ENCODE results near the gene SPEF1. TPM values are rescaled to one million over a fixed set of nuclear protein-coding genes. Genes with fewer than 3 reads are reported as not detected.

Gene SPEF1
- total and polyA plus RNA-seq, 4 donors, result 2.8 to 11.4 (median 9.1) TPM

DNA sequence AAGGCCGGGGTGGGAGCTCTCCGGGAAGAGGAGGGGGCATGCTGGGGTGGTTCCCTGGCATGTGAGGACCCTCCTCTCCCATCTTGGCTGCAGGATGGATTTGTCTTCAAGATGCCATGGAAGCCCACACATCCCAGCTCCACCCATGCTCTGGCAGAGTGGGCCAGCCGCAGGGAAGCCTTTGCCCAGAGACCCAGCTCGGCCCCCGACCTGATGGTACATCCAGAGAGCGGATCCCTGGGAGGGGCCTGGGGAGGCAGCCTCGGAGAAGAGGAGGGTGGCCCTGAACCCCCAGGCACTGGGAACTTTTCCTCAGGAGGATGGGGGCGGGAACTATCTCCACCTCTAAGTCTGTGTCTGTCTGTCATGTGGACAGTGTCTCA is 19.6 kb upstream of the SPEF1 start:
- no peak overlapping the region for H3K27ac ChIP-seq (ENCODE audit: low read depth, low read length)
- no peaks in the 10 kb centered on the region for H3K9me3 ChIP-seq (ENCODE audit: control insufficient read depth, insufficient read depth, low read length)
- peaks cover 57% of the 10 kb centered on the region for H3K4me1 ChIP-seq (ENCODE audit: control insufficient read depth, insufficient read depth, low read length)
- no peaks in the 10 kb centered on the region for H3K27me3 ChIP-seq (ENCODE audit: control insufficient read depth, insufficient read depth, low read length)
- DNase-seq (ENCODE audit: low read depth in 4 of 6, low spot score in 6 of 6), result no peak
- no peak overlapping the region for H3K4me3 ChIP-seq (ENCODE audit: low read depth, low read length)
- peaks cover 66% of the 10 kb centered on the region for H3K36me3 ChIP-seq (ENCODE audit: control insufficient read depth, insufficient read depth, low read length)
- 89% methylated on average over 8 of the region's 8 CpGs for WGBS (ENCODE audit: insufficient coverage)

DNA sequence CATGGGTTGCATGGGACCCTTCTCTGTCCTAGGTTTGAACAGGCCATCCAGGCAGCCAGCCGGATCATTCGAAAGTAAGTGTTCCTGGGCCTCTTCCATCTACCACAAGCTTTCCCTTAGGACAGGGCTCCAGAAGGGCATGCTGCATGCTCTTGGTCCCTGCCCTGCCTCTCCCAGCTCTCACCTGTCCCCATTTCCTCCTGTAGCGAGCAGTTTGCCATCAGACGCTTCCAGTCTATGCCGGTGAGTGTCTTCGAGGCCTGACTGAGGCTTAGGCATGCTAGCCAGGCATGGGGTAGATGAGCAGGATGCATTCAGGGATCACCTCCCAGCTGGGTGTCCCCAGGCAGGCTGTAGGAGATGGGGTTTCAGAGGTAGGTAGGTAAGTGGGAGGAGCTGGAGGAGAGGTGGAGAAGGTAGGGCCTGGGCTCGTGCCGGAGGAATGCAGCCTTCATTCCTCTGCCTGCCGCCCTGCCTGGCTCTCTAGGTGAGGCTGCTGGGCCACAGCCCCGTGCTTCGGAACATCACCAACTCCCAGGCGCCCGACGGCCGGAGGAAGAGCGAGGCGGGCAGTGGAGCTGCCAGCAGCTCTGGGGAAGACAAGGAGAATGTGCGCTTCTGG is 19.1 kb upstream of the SPEF1 start:
- Histone ChIP-seq H3K4me1 (ENCODE audit: control insufficient read depth, insufficient read depth, low read length) (peaks cover 57% of the 10 kb centered on the region), H3K9me3 (ENCODE audit: control insufficient read depth, insufficient read depth, low read length) (no peaks in the 10 kb centered on the region), H3K27me3 (ENCODE audit: control insufficient read depth, insufficient read depth, low read length) (no peaks in the 10 kb centered on the region), H3K36me3 (ENCODE audit: control insufficient read depth, insufficient read depth, low read length) (peaks cover 61% of the 10 kb centered on the region), H3K4me3 (ENCODE audit: low read depth, low read length) (no peak overlapping the region), H3K27ac (ENCODE audit: low read depth, low read length) (no peak overlapping the region)
- 79% methylated on average over 14 of the region's 18 CpGs for WGBS (ENCODE audit: insufficient coverage)
- DNase-seq (ENCODE audit: low read depth in 4 of 6, low spot score in 6 of 6), result no peak

GRCh38 chr20:3798908-3799248 is 17.6 kb upstream of the SPEF1 start:
- peaks cover 46% of the 10 kb centered on the region for H3K36me3 ChIP-seq (ENCODE audit: control insufficient read depth, insufficient read depth, low read length)
- no peaks in the 10 kb centered on the region for H3K27me3 ChIP-seq (ENCODE audit: control insufficient read depth, insufficient read depth, low read length)
- H3K4me3 ChIP-seq (ENCODE audit: low read depth, low read length), result no peak overlapping the region
- DNase-seq (ENCODE audit: low read depth in 4 of 6, low spot score in 6 of 6), result no peak
- H3K27ac ChIP-seq (ENCODE audit: low read depth, low read length), result peak overlapping the region; percentile 58
- peaks cover 64% of the 10 kb centered on the region for H3K4me1 ChIP-seq (ENCODE audit: control insufficient read depth, insufficient read depth, low read length)
- WGBS (ENCODE audit: insufficient coverage), result 70% methylated on average over 3 of the region's 3 CpGs
- no peaks in the 10 kb centered on the region for H3K9me3 ChIP-seq (ENCODE audit: control insufficient read depth, insufficient read depth, low read length)

DNA sequence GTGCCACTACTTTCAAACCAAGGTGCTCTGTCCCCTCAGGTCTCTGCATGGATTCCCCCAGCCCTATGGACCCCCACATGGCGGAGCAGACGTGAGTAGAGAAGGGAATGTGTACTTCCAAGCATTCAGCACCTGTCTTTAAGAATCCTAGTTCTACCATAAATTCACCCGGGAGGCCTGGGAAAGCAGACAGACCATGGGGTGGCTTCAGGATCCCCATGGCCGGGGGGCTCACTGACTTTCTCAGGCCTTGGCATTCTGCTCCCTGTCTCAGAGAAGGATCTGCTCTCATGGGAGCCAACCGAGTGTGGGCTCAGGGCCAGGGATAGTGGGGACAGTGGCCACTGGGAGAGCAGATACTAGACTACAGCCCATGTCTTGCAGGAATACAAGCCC is 17.1 kb upstream of the SPEF1 start:
- Histone ChIP-seq H3K4me1 (ENCODE audit: control insufficient read depth, insufficient read depth, low read length) (peaks cover 64% of the 10 kb centered on the region), H3K4me3 (ENCODE audit: low read depth, low read length) (no peak overlapping the region), H3K9me3 (ENCODE audit: control insufficient read depth, insufficient read depth, low read length) (no peaks in the 10 kb centered on the region), H3K27ac (ENCODE audit: low read depth, low read length) (peak overlapping the region; percentile 18), H3K36me3 (ENCODE audit: control insufficient read depth, insufficient read depth, low read length) (peaks cover 41% of the 10 kb centered on the region), H3K27me3 (ENCODE audit: control insufficient read depth, insufficient read depth, low read length) (no peaks in the 10 kb centered on the region)
- 31% methylated on average over 3 of the region's 5 CpGs for WGBS (ENCODE audit: insufficient coverage)
- peak in 1 of 6 donors; percentile 46 for DNase-seq (ENCODE audit: low read depth in 4 of 6, low spot score in 6 of 6)

- WGBS (ENCODE audit: insufficient coverage), result 77% methylated on average over 8 of the region's 19 CpGs
- peaks cover 64% of the 10 kb centered on the region for H3K4me1 ChIP-seq (ENCODE audit: control insufficient read depth, insufficient read depth, low read length)
- peaks cover 35% of the 10 kb centered on the region for H3K36me3 ChIP-seq (ENCODE audit: control insufficient read depth, insufficient read depth, low read length)
- H3K27me3 ChIP-seq (ENCODE audit: control insufficient read depth, insufficient read depth, low read length), result no peaks in the 10 kb centered on the region
- H3K9me3 ChIP-seq (ENCODE audit: control insufficient read depth, insufficient read depth, low read length), result no peaks in the 10 kb centered on the region
- H3K4me3 ChIP-seq (ENCODE audit: low read depth, low read length), result peak overlapping the region; percentile 40
- H3K27ac ChIP-seq (ENCODE audit: low read depth, low read length), result peak overlapping the region; percentile 18
- no peak for DNase-seq (ENCODE audit: low read depth in 4 of 6, low spot score in 6 of 6)
Observed at GRCh38 chr20:3797592-3798372, 16.5 kb upstream of the SPEF1 start.

DNA sequence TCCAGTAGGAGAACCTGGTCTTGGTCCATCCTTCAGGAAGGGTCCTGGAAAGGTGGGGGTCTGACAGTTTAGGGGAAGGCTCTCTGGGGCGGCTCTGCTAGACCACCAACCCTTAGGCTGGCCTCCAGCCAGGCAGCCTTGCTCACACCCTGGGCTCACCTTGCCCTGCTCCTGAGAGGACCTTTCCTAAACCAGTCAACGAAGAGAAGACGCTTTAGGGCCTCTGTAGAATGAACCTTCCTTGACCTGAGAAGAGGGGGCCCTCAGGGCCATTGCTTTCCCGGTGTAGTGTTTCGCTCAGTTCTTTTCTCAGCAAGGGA is 15.9 kb upstream of the SPEF1 start:
- Histone ChIP-seq H3K27me3 (ENCODE audit: control insufficient read depth, insufficient read depth, low read length) (no peaks in the 10 kb centered on the region), H3K36me3 (ENCODE audit: control insufficient read depth, insufficient read depth, low read length) (peaks cover 30% of the 10 kb centered on the region), H3K9me3 (ENCODE audit: control insufficient read depth, insufficient read depth, low read length) (no peaks in the 10 kb centered on the region), H3K27ac (ENCODE audit: low read depth, low read length) (no peak overlapping the region), H3K4me1 (ENCODE audit: control insufficient read depth, insufficient read depth, low read length) (peaks cover 64% of the 10 kb centered on the region), H3K4me3 (ENCODE audit: low read depth, low read length) (peak overlapping the region; percentile 40)
- 67% methylated on average over 5 of the region's 5 CpGs for WGBS (ENCODE audit: insufficient coverage)
- DNase-seq (ENCODE audit: low read depth in 4 of 6, low spot score in 6 of 6), result no peak

DNA sequence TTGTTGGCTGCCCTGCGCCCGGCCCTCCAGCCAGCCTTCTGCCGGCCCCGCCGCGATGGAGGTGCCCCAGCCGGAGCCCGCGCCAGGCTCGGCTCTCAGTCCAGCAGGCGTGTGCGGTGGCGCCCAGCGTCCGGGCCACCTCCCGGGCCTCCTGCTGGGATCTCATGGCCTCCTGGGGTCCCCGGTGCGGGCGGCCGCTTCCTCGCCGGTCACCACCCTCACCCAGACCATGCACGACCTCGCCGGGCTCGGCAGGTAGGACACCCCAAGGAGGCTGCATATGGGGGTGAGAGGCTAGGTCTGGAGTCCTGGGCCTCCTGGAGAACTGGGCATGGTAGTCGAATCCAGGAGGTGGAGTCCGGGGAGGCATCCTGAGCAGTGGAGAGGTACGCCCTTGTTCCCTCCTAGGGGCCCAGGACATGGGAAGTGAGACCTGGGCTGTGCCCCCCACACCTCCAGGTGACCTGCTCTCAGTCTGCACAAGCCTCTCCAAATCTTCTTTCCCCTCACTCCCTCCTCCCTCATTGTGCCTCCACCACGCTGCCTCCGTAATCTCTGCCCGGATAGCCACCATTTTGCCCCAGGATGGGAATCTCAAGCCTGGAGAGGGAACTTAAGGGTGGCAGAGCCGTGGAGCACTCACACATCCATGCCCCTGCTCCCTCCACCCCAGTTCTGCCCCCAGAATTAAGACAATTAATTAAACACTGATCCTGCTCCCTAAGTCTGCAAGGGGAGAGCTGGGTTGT is 15.4 kb upstream of the SPEF1 start:
- peaks cover 64% of the 10 kb centered on the region for H3K4me1 ChIP-seq (ENCODE audit: control insufficient read depth, insufficient read depth, low read length)
- no peaks in the 10 kb centered on the region for H3K27me3 ChIP-seq (ENCODE audit: control insufficient read depth, insufficient read depth, low read length)
- 11% methylated on average over 22 of the region's 33 CpGs for WGBS (ENCODE audit: insufficient coverage)
- peak overlapping the region; percentile 40 for H3K4me3 ChIP-seq (ENCODE audit: low read depth, low read length)
- no peaks in the 10 kb centered on the region for H3K9me3 ChIP-seq (ENCODE audit: control insufficient read depth, insufficient read depth, low read length)
- H3K36me3 ChIP-seq (ENCODE audit: control insufficient read depth, insufficient read depth, low read length), result peaks cover 25% of the 10 kb centered on the region
- H3K27ac ChIP-seq (ENCODE audit: low read depth, low read length), result peak overlapping the region; percentile 52
- no peak for DNase-seq (ENCODE audit: low read depth in 4 of 6, low spot score in 6 of 6)

GRCh38 chr20:3795511-3796468 is 14.5 kb upstream of the SPEF1 start, which contains the start of gene CDC25B:
CDC25B (plus strand) TSS chr20:3796310; CDS start chr20:3796532, 222 bp downstream.
- peaks cover 58% of the 10 kb centered on the region for H3K4me1 ChIP-seq (ENCODE audit: control insufficient read depth, insufficient read depth, low read length)
- peak in 4 of 6 donors; percentile 76 to 95 (median 90) for DNase-seq (ENCODE audit: low read depth in 4 of 6, low spot score in 6 of 6)
- peak within 1 kb of the TSS; percentile 97 for H3K4me3 ChIP-seq (ENCODE audit: low read depth, low read length)
- H3K27me3 ChIP-seq (ENCODE audit: control insufficient read depth, insufficient read depth, low read length), result no peaks in the 10 kb centered on the region
- H3K27ac ChIP-seq (ENCODE audit: low read depth, low read length), result peak within 1 kb of the TSS; percentile 97
- H3K9me3 ChIP-seq (ENCODE audit: control insufficient read depth, insufficient read depth, low read length), result no peaks in the 10 kb centered on the region
- H3K36me3 ChIP-seq (ENCODE audit: control insufficient read depth, insufficient read depth, low read length), result peaks cover 16% of the 10 kb centered on the region
- 1% methylated on average over 40 of the region's 69 CpGs for whole genome bisulfite sequencing (ENCODE audit: insufficient coverage)

Measured in spinal cord (tissue), 10 donors.